IMR-90 (cell line): ENCODE results near the gene ISOC2. TPM values are rescaled to one million over a fixed set of nuclear protein-coding genes. Genes with fewer than 3 reads are reported as not detected.

Experiments used
- ATAC-seq: fragments of 200-7000 bp; cut with Tn5 transposase; 2 replicates; pipeline ENCODE4 v1.9.1; 2020; ENCODE audit warnings: low read depth, mild to moderate bottlenecking, moderate library complexity
- BruUV-seq: library from RNA; stranded (reverse); fragments of 400-500 nt; replicated peaks from 2 replicates; lab custom pipeline; 2021; lab: Mats Ljungman, UMichigan
- CTCF ChIA-PET: fragments of 300-600 bp; formaldehyde crosslinking; extraction: SDS; loops from one replicate; lab custom pipeline; 2021; ENCODE audit warnings: antibody characterized with exemption; lab: Yijun Ruan, JAX
- POLR2A ChIA-PET: fragments of 300-600 bp; sonication (Branson Sonifier 250); formaldehyde crosslinking; loops from one replicate; lab custom pipeline; 2022; ENCODE audit warnings: antibody characterized with exemption; ENCODE audit not compliant: unreplicated experiment; lab: Charles Lee
- DNase-seq: peaks from one replicate; pipeline ENCODE4 v3.0.0; 2013
- H2AFZ ChIP-seq: replicated peaks from 2 replicates; pipeline ENCODE3; 2013; ENCODE audit warnings: low read length, mild to moderate bottlenecking; ENCODE audit not compliant: poor library complexity
- H2AK5ac ChIP-seq: 2 replicates; pipeline ENCODE4 v1.6.1; 2013; ENCODE audit warnings: low read depth, low read length, inconsistent platforms
- H2AK9ac ChIP-seq: replicated peaks from 2 replicates; pipeline ENCODE3; 2013; ENCODE audit warnings: mild to moderate bottlenecking, low read depth, low read length, moderate library complexity; ENCODE audit not compliant: poor library complexity
- H2BK120ac ChIP-seq: 2 replicates; pipeline ENCODE4 v1.6.1; 2013; ENCODE audit warnings: low read depth, low read length, inconsistent platforms
- H2BK15ac ChIP-seq: 3 replicates; pipeline ENCODE4 v1.6.1; 2013; ENCODE audit warnings: low read depth, low read length, inconsistent platforms
- H2BK20ac ChIP-seq: 2 replicates; pipeline ENCODE4 v1.6.1; 2013; ENCODE audit warnings: low read depth, mild to moderate bottlenecking, inconsistent platforms, low read length, moderate library complexity
- H2BK5ac ChIP-seq: 2 replicates; pipeline ENCODE4 v1.6.1; 2013; ENCODE audit warnings: mild to moderate bottlenecking, low read depth, low read length, inconsistent platforms; ENCODE audit not compliant: poor library complexity, severe bottlenecking
- H3K14ac ChIP-seq: replicated peaks from 2 replicates; pipeline ENCODE4 v1.6.1; 2013; ENCODE audit warnings: low read depth, low read length, inconsistent platforms
- H3K18ac ChIP-seq: 2 replicates; pipeline ENCODE4 v1.6.1; 2013; ENCODE audit warnings: low read depth, low read length, control low read depth
- H3K23ac ChIP-seq: 2 replicates; pipeline ENCODE4 v1.6.1; 2013; ENCODE audit warnings: low read depth, low read length, inconsistent platforms
- H3K27ac ChIP-seq: 2 replicates; pipeline ENCODE4 v1.5.1; 2013; ENCODE audit warnings: mild to moderate bottlenecking, control low read depth, low read length; ENCODE audit not compliant: insufficient read depth
- H3K27me3 ChIP-seq: 2 replicates; pipeline ENCODE4 v1.6.1; 2013; ENCODE audit warnings: low read length; ENCODE audit not compliant: control insufficient read depth, insufficient read depth
- H3K36me3 ChIP-seq: 2 replicates; pipeline ENCODE4 v1.6.1; 2013; ENCODE audit warnings: low read length, mixed read lengths; ENCODE audit not compliant: control insufficient read depth, insufficient read depth
- H3K4ac ChIP-seq: 2 replicates; pipeline ENCODE4 v1.6.1; 2013; ENCODE audit warnings: low read depth, low read length, inconsistent platforms
- H3K4me1 ChIP-seq: 2 replicates; pipeline ENCODE4 v1.6.1; 2013; ENCODE audit warnings: low read length, mixed read lengths; ENCODE audit not compliant: control insufficient read depth, insufficient read depth
- H3K4me2 ChIP-seq: 2 replicates; pipeline ENCODE4 v1.6.1; 2013; ENCODE audit warnings: low read depth, mild to moderate bottlenecking, control low read depth, low read length, moderate library complexity
- H3K4me3 ChIP-seq: 2 replicates; pipeline ENCODE4 v1.5.1; 2013; ENCODE audit warnings: low read depth, mild to moderate bottlenecking, control low read depth, low read length, moderate library complexity; ENCODE audit not compliant: insufficient read depth
- H3K56ac ChIP-seq: 2 replicates; pipeline ENCODE4 v1.6.1; 2013; ENCODE audit warnings: low read length, inconsistent platforms; ENCODE audit not compliant: insufficient read depth; ENCODE audit errors: extremely low read depth
- H3K79me1 ChIP-seq, 2 experiments: 2 replicates each; pipeline ENCODE4 v1.6.1; 2013; ENCODE audit warnings: low read length in 2 of 2, inconsistent platforms in 1 of 2, low read depth in 1 of 2
- H3K9ac ChIP-seq: 2 replicates; pipeline ENCODE4 v1.6.1; 2013; ENCODE audit warnings: low read depth, low read length, control low read depth
- H3K9me1 ChIP-seq: 2 replicates; pipeline ENCODE4 v1.6.1; 2013; ENCODE audit warnings: low read length, inconsistent platforms; ENCODE audit not compliant: insufficient read depth
- H3K9me3 ChIP-seq: 2 replicates; pipeline ENCODE4 v1.6.1; 2013; ENCODE audit warnings: low read length; ENCODE audit not compliant: control insufficient read depth, insufficient read depth
- H4K20me1 ChIP-seq: 2 replicates; pipeline ENCODE4 v1.6.1; 2013; ENCODE audit warnings: low read length, inconsistent platforms; ENCODE audit not compliant: insufficient read depth
- H4K5ac ChIP-seq: 2 replicates; pipeline ENCODE4 v1.6.1; 2013; ENCODE audit warnings: mild to moderate bottlenecking, low read depth, low read length, control low read depth
- H4K8ac ChIP-seq, 2 experiments: 2 replicates each; pipeline ENCODE4 v1.6.1; 2013; ENCODE audit warnings: low read depth in 2 of 2, low read length in 2 of 2, control low read depth in 1 of 2, inconsistent platforms in 1 of 2
- H4K91ac ChIP-seq: 2 replicates; pipeline ENCODE4 v1.6.1; 2013; ENCODE audit warnings: low read depth, low read length, inconsistent platforms; ENCODE audit not compliant: insufficient read depth
- BHLHE40 ChIP-seq: fragments of 150-350 bp; IDR thresholded peaks from 2 replicates; pipeline ENCODE4 v1.6.1; 2016; ENCODE audit warnings: mild to moderate bottlenecking, low read depth, low read length
- CHD1 ChIP-seq: IDR thresholded peaks from 2 replicates; pipeline ENCODE4 v1.6.1; 2012; ENCODE audit warnings: low read depth, low read length, improper control_type of control experiment
- CTCF ChIP-seq: conservative IDR thresholded peaks from 2 replicates; pipeline ENCODE4 v1.5.1; 2012; ENCODE audit warnings: mild to moderate bottlenecking, low read depth, low read length, improper control_type of control experiment
- FOS ChIP-seq: fragments of 150-350 bp; IDR thresholded peaks from 2 replicates; pipeline ENCODE4 v1.6.1; 2016; ENCODE audit warnings: low read depth, low read length
- MAFK ChIP-seq: IDR thresholded peaks from 2 replicates; pipeline ENCODE4 v1.6.1; 2012; ENCODE audit warnings: low read depth, low read length, improper control_type of control experiment
- NFE2L2 ChIP-seq: fragments of 150-350 bp; IDR thresholded peaks from 2 replicates; pipeline ENCODE4 v1.6.1; 2016; ENCODE audit warnings: low read depth, mild to moderate bottlenecking, low read length
- POLR2A ChIP-seq: IDR thresholded peaks from 2 replicates; pipeline ENCODE4 v1.6.1; 2012; ENCODE audit warnings: mild to moderate bottlenecking, low read depth, low read length
- RCOR1 ChIP-seq: IDR thresholded peaks from 2 replicates; pipeline ENCODE4 v1.6.1; 2012; ENCODE audit warnings: mild to moderate bottlenecking, low read length, improper control_type of control experiment; ENCODE audit not compliant: insufficient replicate concordance
- SMC3 ChIP-seq: fragments of 150-350 bp; IDR thresholded peaks from 2 replicates; pipeline ENCODE4 v1.6.1; 2016; ENCODE audit warnings: low read depth, mild to moderate bottlenecking, antibody characterized with exemption, low read length, moderate library complexity
- USF2 ChIP-seq: fragments of 150-350 bp; IDR thresholded peaks from 2 replicates; pipeline ENCODE4 v1.6.1; 2017; ENCODE audit warnings: mild to moderate bottlenecking, antibody characterized with exemption, low read length, low read depth
- WGBS, 2 experiments: methylation state at CpG; one replicate each; pipeline versions ENCODE4 v1.1.5 to v1.1.7; 2013; ENCODE audit warnings: missing lambda C conversion rate in 2 of 2; ENCODE audit not compliant: insufficient read length in 1 of 2; ENCODE audit errors: extremely low coverage in 2 of 2; 5-methylcytosine and 5-hydroxymethylcytosine counted together
- dilution Hi-C: fragments of 300-500 bp; cut with HindIII; formaldehyde crosslinking; loops from one replicate; pipeline ENCODE4 v1.14.3; 2018; ENCODE audit warnings: low sequenced_read_pairs; ENCODE audit not compliant: unreplicated experiment
- in situ Hi-C: fragments of 300-500 bp; cut with MboI; formaldehyde crosslinking; loops from 3 replicates; pipeline ENCODE4 v1.14.3; 2019; ENCODE audit warnings: low sequenced_read_pairs, inconsistent platforms, mixed read lengths
- intact Hi-C: fragments of 100-400 bp; cut with micrococcal nuclease; formaldehyde crosslinking; loops from 2 replicates; pipeline ENCODE4 v1.10.0; 2022
- polyA plus RNA-seq, 3 experiments: library from polyadenylated mRNA; depleted of rRNA; stranded (reverse); fragments of >200 nt; gene quantifications; 2 replicates each; pipeline ENCODE4 v1.2.3, GENCODE V29; 2012; ENCODE audit warnings: low replicate concordance in 1 of 3
- total RNA-seq: library from RNA; depleted of rRNA; stranded (reverse); fragments of >200 nt; gene quantifications from 2 replicates; pipeline ENCODE4 v1.2.3, GENCODE V29; 2012

Gene ISOC2
- total and polyA plus RNA-seq, 2 of the 4 experiments (the other 2 are of a cell fraction), result 56.1 to 82.1 TPM

GRCh38 chr19:55481148-55481793 is 19.8 kb upstream of the ISOC2 start:
- Histone ChIP-seq H2BK5ac (no peak overlapping the region), H2BK120ac (no peak overlapping the region), H3K18ac (no peak overlapping the region), H3K23ac (no peak overlapping the region), H4K5ac (no peak overlapping the region), H3K79me1 (peaks cover 19 to 59% of the 10 kb centered on the region in 2 experiments), H3K9me3 (no peaks in the 10 kb centered on the region), H3K4ac (no peak overlapping the region), H3K14ac (no peak overlapping the region), H3K56ac (no peak overlapping the region), H2AK9ac (no peak overlapping the region), H3K9me1 (peaks cover 14% of the 10 kb centered on the region), H3K9ac (no peak overlapping the region), H3K27ac (no peak overlapping the region), H3K27me3 (no peaks in the 10 kb centered on the region), H3K36me3 (peaks cover 12% of the 10 kb centered on the region; the same call in 1 of the 2 replicates), H3K4me3 (no peak overlapping the region), H2BK15ac (no peak overlapping the region), H2AK5ac (no peak overlapping the region), H2BK20ac (no peak overlapping the region), H4K20me1 (no peaks in the 10 kb centered on the region; the same call in 1 of the 2 replicates), H4K8ac (no peak overlapping the region), H4K91ac (no peak overlapping the region), H3K4me2 (no peak overlapping the region), H2AFZ (no peak overlapping the region), H3K4me1 (peaks cover 12% of the 10 kb centered on the region)
- no peak for TF ChIP-seq BHLHE40
- TF ChIP-seq CTCF, result no peak
- no peak for TF ChIP-seq USF2
- TF ChIP-seq SMC3, result no peak
- TF ChIP-seq CHD1, result no peak
- no peak for TF ChIP-seq POLR2A
- TF ChIP-seq NFE2L2, result no peak
- TF ChIP-seq MAFK, result no peak
- no peak for TF ChIP-seq RCOR1
- TF ChIP-seq FOS, result no peak
- CTCF ChIA-PET, result no interaction called here
- 94% methylated on average over 22 of the region's 52 CpGs; no CpG with 5 or more reads in 1 of the 2 experiments for WGBS, 2 experiments
- BruUV-seq, result no TSS peak
- POLR2A ChIA-PET, result no interaction called here
- dilution Hi-C loops, result no loop called here
- in situ Hi-C loops, result loop anchor here (25.0 kb wide), 1 partner anchor 1019 kb away; the partner anchor contains the start of genes CDC42EP5 and LENG9
- DNase-seq, result no peak
- ATAC-seq, result no peak
- intact Hi-C loops, result no loop called here
